K562 (cell line): ENCODE data around the gene PABPC1L2A. TPM values are rescaled to one million over a fixed set of nuclear protein-coding genes. Genes with fewer than 3 reads are reported as not detected.

Source experiments
- ATAC-seq: fragments of 200-7000 bp; cut with Tn5 transposase; 3 replicates; pipeline ENCODE4 v1.9.1; 2020; ENCODE audit warnings: moderate library complexity
- BruUV-seq: library from RNA; stranded (reverse); fragments of 400-500 nt; replicated peaks from 2 replicates; lab custom pipeline; 2021; lab: Mats Ljungman, UMichigan
- CTCF ChIA-PET: fragments of 300-600 bp; formaldehyde crosslinking; extraction: SDS; loops from one replicate; lab custom pipeline; 2021; ENCODE audit warnings: low intra/inter-chr PET ratio; lab: Yijun Ruan, JAX
- POLR2A ChIA-PET: fragments of 300-600, 350-650 bp; sonication (Branson Sonifier 250); formaldehyde crosslinking; extraction: SDS; loops from one replicate; lab custom pipeline; 2021; ENCODE audit warnings: antibody characterized with exemption, inconsistent platforms; lab: Yijun Ruan, JAX
- DNase-seq, 4 experiments: peaks; one replicate each; pipeline versions ENCODE4 v3.0.0 to v3.0.0-alpha.2; 2011 to 2018; ENCODE audit warnings: low spot score in 3 of 4, mixed read lengths in 3 of 4; ENCODE audit errors: extremely low read depth in 1 of 4
- FAIRE-seq: peaks from 2 replicates; lab custom pipeline; 2011; peaks lifted over from hg19 to GRCh38; lab: Jason Lieb, UNC
- H2AFZ ChIP-seq: 2 replicates; pipeline ENCODE4 v1.6.0; 2011; ENCODE audit warnings: low read depth, low read length, control low read depth, inconsistent platforms
- H3K27ac ChIP-seq: fragments of 200-600 bp; 3 replicates; pipeline ENCODE4 v1.8.0; 2011; ENCODE audit warnings: low read depth, mild to moderate bottlenecking, control low read depth, inconsistent platforms, low read length, moderate library complexity, mixed read lengths; ENCODE audit errors: extremely low read depth
- H3K27me3 ChIP-seq, 2 experiments: fragments of 300-600 bp in 1 of 2; 2 replicates in 1 of 2; 3 replicates in 1 of 2; pipeline versions ENCODE4 v1.6.0 to v1.8.0; 2011; ENCODE audit warnings: inconsistent platforms in 2 of 2, low read length in 2 of 2, mild to moderate bottlenecking in 1 of 2, mixed read lengths in 1 of 2, moderate library complexity in 1 of 2; ENCODE audit not compliant: control insufficient read depth in 2 of 2, insufficient read depth in 2 of 2
- H3K36me3 ChIP-seq: fragments of 300-600 bp; 3 replicates; pipeline ENCODE4 v1.8.0; 2011; ENCODE audit warnings: mild to moderate bottlenecking, low read length, inconsistent platforms; ENCODE audit not compliant: control insufficient read depth, insufficient read depth
- H3K4me1 ChIP-seq, 2 experiments: fragments of 200-600 bp in 1 of 2; replicated peaks in 1 of 2; 2 replicates in 1 of 2; 3 replicates in 1 of 2; pipeline versions ENCODE4 v1.5.1 to v1.8.0; 2011; ENCODE audit warnings: inconsistent platforms in 2 of 2, low read length in 2 of 2, mild to moderate bottlenecking in 1 of 2, mixed read lengths in 1 of 2, moderate library complexity in 1 of 2; ENCODE audit not compliant: control insufficient read depth in 2 of 2, insufficient read depth in 2 of 2
- H3K4me2 ChIP-seq: 2 replicates; pipeline ENCODE4 v1.6.1; 2011; ENCODE audit warnings: low read length, control low read depth, inconsistent platforms, mixed read lengths; ENCODE audit not compliant: insufficient read depth
- H3K4me3 ChIP-seq: fragments of 200-600 bp; sonication (generic), shearing (Covaris generic); 2 replicates; pipeline ENCODE4 v1.5.1; 2016; ENCODE audit warnings: control low read depth, inconsistent platforms
- H3K79me2 ChIP-seq: fragments of 200-600 bp; 3 replicates; pipeline ENCODE4 v1.8.0; 2011; ENCODE audit warnings: low read length, inconsistent platforms; ENCODE audit not compliant: control insufficient read depth, insufficient read depth
- H3K9ac ChIP-seq, 2 experiments: 2 replicates each; pipeline versions ENCODE4 v1.6.0 to v1.6.1; 2011; ENCODE audit warnings: low read depth in 2 of 2, low read length in 2 of 2, control low read depth in 1 of 2, inconsistent platforms in 1 of 2, mild to moderate bottlenecking in 1 of 2, mixed read lengths in 1 of 2; ENCODE audit not compliant: insufficient read depth in 1 of 2
- H3K9me1 ChIP-seq: one replicate; pipeline ENCODE4 v1.6.0; 2011; ENCODE audit warnings: inconsistent platforms, mild to moderate bottlenecking, low read length, moderate library complexity; ENCODE audit not compliant: control insufficient read depth, insufficient read depth
- H3K9me3 ChIP-seq: replicated peaks from 2 replicates; pipeline ENCODE4 v1.5.1; 2011; ENCODE audit warnings: low read depth, low read length, inconsistent platforms; ENCODE audit not compliant: control insufficient read depth, insufficient read depth
- H4K20me1 ChIP-seq: replicated peaks from 2 replicates; pipeline ENCODE4 v1.6.1; 2011; ENCODE audit warnings: low read length, inconsistent platforms, mixed read lengths; ENCODE audit not compliant: control insufficient read depth, insufficient read depth
- ATF7 ChIP-seq: fragments of 450-650 bp; IDR thresholded peaks from 2 replicates; pipeline ENCODE4 v1.7.1; 2014; ENCODE audit warnings: mild to moderate bottlenecking, moderate library complexity
- CREB3 ChIP-seq: fragments of 450-650 bp; conservative IDR thresholded peaks from 2 replicates; pipeline ENCODE4 v1.6.1; 2016; ENCODE audit warnings: missing genetic modification characterization, low read depth, mild to moderate bottlenecking, missing compliant biosample characterization, moderate library complexity
- CTBP1 ChIP-seq: fragments of 450-650 bp; IDR thresholded peaks from 2 replicates; pipeline ENCODE4 v1.6.1; 2016; ENCODE audit warnings: borderline replicate concordance
- HIVEP1 ChIP-seq: fragments of 250-450 bp; sonication (Bioruptor Pico); IDR thresholded peaks from 2 replicates; pipeline ENCODE4 v1.4.0; 2020; ENCODE audit warnings: mild to moderate bottlenecking
- KAT8 ChIP-seq: fragments of 450-650 bp; IDR thresholded peaks from 2 replicates; pipeline ENCODE4 v1.6.1; 2016; ENCODE audit warnings: low read depth, mild to moderate bottlenecking
- PML ChIP-seq: IDR thresholded peaks from 2 replicates; pipeline ENCODE4 v1.6.1; 2012; ENCODE audit warnings: low read length, inconsistent platforms
- TFAM ChIP-seq: fragments of 250-450 bp; sonication (Bioruptor Pico); conservative IDR thresholded peaks from 2 replicates; pipeline ENCODE4 v1.5.0; 2021; ENCODE audit warnings: mild to moderate bottlenecking, moderate library complexity
- TRIM25 ChIP-seq: fragments of 450-650 bp; IDR thresholded peaks from 2 replicates; pipeline ENCODE4 v1.7.0; 2016; ENCODE audit warnings: borderline replicate concordance
- XRCC4 ChIP-seq: IDR thresholded peaks from one replicate; pipeline ENCODE4 v1.6.1; 2011; ENCODE audit not compliant: insufficient read depth, insufficient read length; ENCODE audit errors: extremely low read depth
- ZNF23 ChIP-seq: fragments of 250-450 bp; sonication (Bioruptor Pico); IDR thresholded peaks from 2 replicates; pipeline ENCODE4 v1.4.0; 2020; ENCODE audit warnings: mild to moderate bottlenecking
- ZNF232 ChIP-seq: sonication (generic); formaldehyde crosslinking; IDR thresholded peaks from 2 replicates; pipeline ENCODE4 v1.8.0; 2022; ENCODE audit warnings: mild to moderate bottlenecking, missing genetic modification reagents
- ZNF707 ChIP-seq: fragments of 250-450 bp; sonication (Bioruptor Pico); conservative IDR thresholded peaks from 2 replicates; pipeline ENCODE4 v1.8.0; 2022; ENCODE audit warnings: inconsistent platforms, mild to moderate bottlenecking, moderate library complexity
- WGBS: fragments of 100-300 bp; shearing (Covaris generic); methylation state at CpG from one replicate; pipeline ENCODE4 v1.1.6; 2016; ENCODE audit warnings: low coverage, mixed read lengths; ENCODE audit not compliant: insufficient coverage; ENCODE audit errors: missing lambda C conversion rate; 5-methylcytosine and 5-hydroxymethylcytosine counted together
- in situ Hi-C: fragments of 300-500 bp; cut with MboI; formaldehyde crosslinking; loops from 4 replicates; pipeline ENCODE4 v1.15.0; 2018; ENCODE audit warnings: inconsistent platforms, mixed read lengths
- intact Hi-C: fragments of 100-400 bp; cut with micrococcal nuclease; formaldehyde crosslinking; loops from 2 replicates; pipeline ENCODE4 v1.14.2; 2022
- polyA plus RNA-seq, 8 experiments: library from polyadenylated mRNA; depleted of rRNA in 4 of 8; stranded (reverse) in 5 of 8; unstranded in 3 of 8; fragments of >200 nt; fragmentation: Nextera tagmentation in 2 of 8; fragmentation: Illumina TruSeq in 1 of 8; extraction: Ambion mirVana in 2 of 8; extraction: Trizol in 1 of 8; gene quantifications; 2 replicates each; pipeline versions ENCODE4 v1.2.1 to v1.2.3, GENCODE V29; 2011 to 2014; ENCODE audit warnings: inconsistent platforms in 1 of 8, missing spikeins in 1 of 8
- total RNA-seq, 7 experiments: library from RNA; depleted of rRNA in 6 of 7; stranded (reverse); fragments of >200 nt in 6 of 7; fragmentation: Illumina TruSeq in 2 of 7; extraction: Trizol in 2 of 7; gene quantifications; 2 replicates each; pipeline versions ENCODE4 v1.2.1 to v1.2.3, GENCODE V29; 2011 to 2021; ENCODE audit warnings: low replicate concordance in 1 of 7

The PABPC1L2A gene
- total and polyA plus RNA-seq, 9 of the 15 experiments (the other 6 are each of a cell fraction or from before 2014, with no cell fraction given): not detected

GRCh38 chrX:73069365-73070035, 9.8 kb downstream of the PABPC1L2A start:
- Histone ChIP-seq H4K20me1 (no peaks in the 10 kb centered on the region), H3K79me2 (no peaks in the 10 kb centered on the region), H3K27me3 (no peaks in the 10 kb centered on the region), H3K9ac (no peak overlapping the region), H3K36me3 (no peaks in the 10 kb centered on the region), H2AFZ (no peak overlapping the region), H3K4me1 (no peaks in the 10 kb centered on the region), H3K9me1 (no peaks in the 10 kb centered on the region), H3K4me2 (no peak overlapping the region), H3K9me3 (no peaks in the 10 kb centered on the region), H3K4me3 (no peak overlapping the region), H3K27ac (no peak overlapping the region)
- intact Hi-C loops (no loop called here), in situ Hi-C loops (loop anchor here (10.0 kb wide), 1 partner anchor 85 kb away; no protein-coding TSS in a partner anchor)
- ATAC-seq: no peak
- no TSS peak for BruUV-seq
- TF ChIP-seq HIVEP1 (no peak), ZNF23 (CRISPR knock-in tag) (no peak), PML (no peak)
- no peak for DNase-seq
- POLR2A ChIA-PET: no interaction called here
- no peak for FAIRE-seq
- WGBS: 0% methylated on average over 5 of the region's 31 CpGs
- CTCF ChIA-PET: no interaction called here

GRCh38 chrX:73068467-73069364, 10.6 kb downstream of the PABPC1L2A start:
- in situ Hi-C loops: no loop called here
- TF ChIP-seq KAT8 (no peak), ATF7 (no peak), CREB3 (no peak), ZNF232 (CRISPR knock-in tag) (no peak), ZNF707 (no peak), TRIM25 (no peak), XRCC4 (no peak), CTBP1 (no peak), TFAM (CRISPR knock-in tag) (no peak)

More at GRCh38 chrX:73068467-73069364, 10.6 kb downstream of the PABPC1L2A start:
- 25% methylated on average over 12 of the region's 44 CpGs for WGBS
- Histone ChIP-seq H3K4me2 (no peak overlapping the region), H3K79me2 (no peaks in the 10 kb centered on the region), H3K9me3 (no peaks in the 10 kb centered on the region), H3K27me3 (no peaks in the 10 kb centered on the region), H3K9ac (no peak overlapping the region), H4K20me1 (no peaks in the 10 kb centered on the region), H3K9me1 (no peaks in the 10 kb centered on the region), H3K4me3 (no peak overlapping the region), H2AFZ (no peak overlapping the region), H3K36me3 (no peaks in the 10 kb centered on the region), H3K4me1 (no peaks in the 10 kb centered on the region), H3K27ac (no peak overlapping the region)
- DNase-seq: no peak
- POLR2A ChIA-PET: no interaction called here
- CTCF ChIA-PET: no interaction called here
- BruUV-seq: no TSS peak
- ATAC-seq: no peak
- intact Hi-C loops: no loop called here
- FAIRE-seq: no peak
